HepG2 (cell line): ENCODE measurements around the gene PKIG. TPM values are rescaled to one million over a fixed set of nuclear protein-coding genes. Genes with fewer than 3 reads are reported as not detected.
A peak's percentile ranks its signal among the peaks of the same experiment; 100 is the strongest.

Source experiments
- CEBPG ChIP-seq: IDR thresholded peaks from 2 replicates; pipeline ENCODE4 v1.6.1; 2016
- MLLT10 ChIP-seq: sonication (generic); formaldehyde crosslinking; IDR thresholded peaks from 2 replicates; pipeline ENCODE4 v1.4.0; 2020; ENCODE audit warnings: missing genetic modification reagents
- NAIF1 ChIP-seq: sonication (generic); formaldehyde crosslinking; IDR thresholded peaks from 2 replicates; pipeline ENCODE4 v1.5.0; 2020; ENCODE audit warnings: mild to moderate bottlenecking, missing genetic modification reagents, borderline replicate concordance
- NCOR1 ChIP-seq: fragments of 200-600 bp; sonication (generic); IDR thresholded peaks from 2 replicates; pipeline ENCODE4 v1.7.0; 2017; ENCODE audit warnings: antibody characterized with exemption, low read length, borderline replicate concordance
- RXRB ChIP-seq: IDR thresholded peaks from 2 replicates; pipeline ENCODE4 v1.6.1; 2016; ENCODE audit warnings: borderline replicate concordance, missing genetic modification reagents, missing compliant biosample characterization
- SIN3A ChIP-seq: IDR thresholded peaks from 2 replicates; pipeline ENCODE4 v1.6.1; 2011; ENCODE audit warnings: low read depth, mild to moderate bottlenecking, control low read depth, low read length, borderline replicate concordance
- TBL1XR1 ChIP-seq: fragments of 150-350 bp; IDR thresholded peaks from 2 replicates; pipeline ENCODE4 v1.6.1; 2014; ENCODE audit warnings: borderline replicate concordance, low read length; ENCODE audit not compliant: partially characterized antibody
- TCF12 ChIP-seq, 2 experiments: fragments of 450-650 bp in 1 of 2; sonication (generic) in 1 of 2; formaldehyde crosslinking in 1 of 2; IDR thresholded peaks; 2 replicates each; pipeline versions ENCODE4 v1.6.1 to v1.8.0; 2017 to 2022; ENCODE audit warnings: antibody characterized with exemption in 1 of 2, mild to moderate bottlenecking in 1 of 2, missing genetic modification reagents in 1 of 2, moderate library complexity in 1 of 2
- ZMYM3 ChIP-seq: sonication (generic); formaldehyde crosslinking; IDR thresholded peaks from 2 replicates; pipeline ENCODE4 v1.5.1; 2020; ENCODE audit warnings: mild to moderate bottlenecking, missing genetic modification reagents
- ZNF224 ChIP-seq: sonication (generic); formaldehyde crosslinking; IDR thresholded peaks from 2 replicates; pipeline ENCODE4 v1.5.0; 2020; ENCODE audit warnings: mild to moderate bottlenecking, missing genetic modification reagents
- ZNF331 ChIP-seq: sonication (generic); formaldehyde crosslinking; IDR thresholded peaks from 2 replicates; pipeline ENCODE4 v1.4.0; 2020; ENCODE audit warnings: missing genetic modification reagents
- ZNF558 ChIP-seq: sonication (generic); formaldehyde crosslinking; IDR thresholded peaks from 2 replicates; pipeline ENCODE4 v1.9.0; 2022; ENCODE audit warnings: mild to moderate bottlenecking, missing genetic modification reagents, borderline replicate concordance
- ZNF713 ChIP-seq: sonication (generic); formaldehyde crosslinking; IDR thresholded peaks from 2 replicates; pipeline ENCODE4 v1.4.0; 2020; ENCODE audit warnings: mild to moderate bottlenecking, missing genetic modification reagents
- ZNF766 ChIP-seq: sonication (generic); formaldehyde crosslinking; IDR thresholded peaks from 2 replicates; pipeline ENCODE4 v1.5.0; 2020; ENCODE audit warnings: missing genetic modification reagents, borderline replicate concordance
- ZSCAN29 ChIP-seq: sonication (generic); formaldehyde crosslinking; conservative IDR thresholded peaks from 2 replicates; pipeline ENCODE4 v1.4.0; 2020; ENCODE audit warnings: mild to moderate bottlenecking, missing genetic modification reagents
- polyA plus RNA-seq, 8 experiments: library from polyadenylated mRNA; depleted of rRNA in 3 of 8; stranded (reverse) in 7 of 8; unstranded in 1 of 8; fragments of >200 nt; fragmentation: Illumina TruSeq in 4 of 8; extraction: Trizol in 4 of 8; gene quantifications; 2 replicates each; pipeline versions ENCODE4 v1.2.1 to v1.2.3, GENCODE V29; 2011 to 2016; ENCODE audit warnings: low read depth in 4 of 8, missing spikeins in 1 of 8, mixed read lengths in 1 of 8; ENCODE audit not compliant: insufficient read depth in 1 of 8
- total RNA-seq, 5 experiments: library from RNA; depleted of rRNA; stranded (reverse); fragments of >200 nt; fragmentation: Illumina TruSeq; extraction: Trizol; gene quantifications; 2 replicates each; pipeline ENCODE4 v1.2.3, GENCODE V29; 2016; ENCODE audit warnings: low read depth in 1 of 5
- TF ChIP-seq, protein P1 (sequence below): sonication (generic); formaldehyde crosslinking; conservative IDR thresholded peaks from 2 replicates; pipeline ENCODE4 v1.5.0; 2020; ENCODE audit warnings: missing genetic modification reagents
- TF ChIP-seq, protein P2 (sequence below): IDR thresholded peaks from 2 replicates; pipeline ENCODE4 v1.6.1; 2016; ENCODE audit warnings: low read depth, borderline replicate concordance
- TF ChIP-seq, protein P3 (sequence below): sonication (generic); formaldehyde crosslinking; IDR thresholded peaks from 2 replicates; pipeline ENCODE4 v1.5.1; 2020; ENCODE audit warnings: mild to moderate bottlenecking, missing genetic modification reagents, moderate library complexity
- TF ChIP-seq, protein P4 (sequence below): sonication (generic); formaldehyde crosslinking; IDR thresholded peaks from 2 replicates; pipeline ENCODE4 v1.8.0; 2022; ENCODE audit warnings: missing genetic modification reagents, low read depth, mild to moderate bottlenecking, borderline replicate concordance
- TF ChIP-seq, protein P5 (sequence below): sonication (generic); formaldehyde crosslinking; IDR thresholded peaks from 2 replicates; pipeline ENCODE4 v1.5.1; 2020; ENCODE audit warnings: missing genetic modification reagents, mild to moderate bottlenecking, borderline replicate concordance

The PKIG gene
- total and polyA plus RNA-seq, 2 of the 13 experiments (the other 11 are each of a cell fraction or from before 2014, with no cell fraction given) = 30.8 to 44.5 TPM

DNA sequence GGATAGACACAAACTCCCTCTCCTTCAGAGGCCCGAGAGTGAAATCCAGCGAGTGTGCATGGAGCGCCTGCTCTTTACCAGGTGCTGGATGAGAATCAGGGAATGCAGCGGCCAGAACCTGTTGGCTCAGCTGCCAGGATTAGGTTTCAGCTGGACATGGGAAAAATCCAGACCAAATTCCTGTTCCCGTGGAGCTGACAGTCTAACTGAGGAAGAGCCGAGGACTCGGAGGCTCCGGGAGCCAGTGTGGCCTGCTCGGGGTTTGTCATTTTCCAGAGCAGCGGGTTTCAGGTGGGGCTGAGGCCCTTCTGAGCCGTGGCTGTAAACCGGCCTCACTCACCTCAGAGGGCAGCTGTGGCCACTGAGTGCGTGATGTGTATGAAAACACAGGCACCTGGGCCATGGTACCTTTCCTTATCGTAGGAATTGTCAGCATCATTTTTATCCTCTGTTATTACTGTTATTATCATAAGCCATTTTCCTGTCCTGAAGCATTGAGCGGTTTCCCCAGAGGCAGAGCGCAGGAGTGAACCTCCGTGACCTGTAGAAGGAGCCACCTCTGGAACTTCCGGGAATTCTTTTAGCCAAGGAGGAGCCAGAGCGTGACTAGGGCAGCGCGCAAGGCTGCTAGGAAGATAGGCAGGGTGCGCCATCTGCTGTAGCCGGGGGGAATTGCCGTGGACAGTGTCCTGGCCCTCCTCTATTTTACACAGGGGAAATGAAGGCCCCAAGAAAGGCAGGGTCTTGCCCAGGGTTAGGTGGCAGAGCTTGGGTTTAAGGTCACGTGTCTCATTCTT, 27.3 kb downstream of the PKIG start (continued):
- TF ChIP-seq, protein P1, sequence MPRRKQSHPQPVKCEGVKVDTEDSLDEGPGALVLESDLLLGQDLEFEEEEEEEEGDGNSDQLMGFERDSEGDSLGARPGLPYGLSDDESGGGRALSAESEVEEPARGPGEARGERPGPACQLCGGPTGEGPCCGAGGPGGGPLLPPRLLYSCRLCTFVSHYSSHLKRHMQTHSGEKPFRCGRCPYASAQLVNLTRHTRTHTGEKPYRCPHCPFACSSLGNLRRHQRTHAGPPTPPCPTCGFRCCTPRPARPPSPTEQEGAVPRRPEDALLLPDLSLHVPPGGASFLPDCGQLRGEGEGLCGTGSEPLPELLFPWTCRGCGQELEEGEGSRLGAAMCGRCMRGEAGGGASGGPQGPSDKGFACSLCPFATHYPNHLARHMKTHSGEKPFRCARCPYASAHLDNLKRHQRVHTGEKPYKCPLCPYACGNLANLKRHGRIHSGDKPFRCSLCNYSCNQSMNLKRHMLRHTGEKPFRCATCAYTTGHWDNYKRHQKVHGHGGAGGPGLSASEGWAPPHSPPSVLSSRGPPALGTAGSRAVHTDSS (CRISPR knock-in tag) = no peak
- TF ChIP-seq ZMYM3 (CRISPR knock-in tag) (no peak; the same call in 1 of the 2 replicates), ZNF558 (CRISPR knock-in tag) (no peak), CEBPG (CRISPR knock-in tag) (peak; percentile 59; the same call in 1 of the 2 replicates), TCF12 (IDR thresholded peaks at IDR 0.05) (no peak), TCF12 (CRISPR knock-in tag; IDR thresholded peaks at IDR 0.05) (no peak), RXRB (CRISPR knock-in tag) (peak; percentile 93), MLLT10 (no peak), ZNF766 (CRISPR knock-in tag) (peak; percentile 82), NCOR1 (no peak; the same call in 1 of the 2 replicates), ZNF713 (no peak), ZNF331 (CRISPR knock-in tag) (peak; percentile 90), NAIF1 (CRISPR knock-in tag) (peak; percentile 57; the same call in 1 of the 2 replicates), TBL1XR1 (peak; percentile 23), SIN3A (peak; percentile 93), ZNF224 (CRISPR knock-in tag) (peak; percentile 85; the same call in 1 of the 2 replicates), ZSCAN29 (CRISPR knock-in tag) (peak; percentile 87)
- TF ChIP-seq, protein P2, sequence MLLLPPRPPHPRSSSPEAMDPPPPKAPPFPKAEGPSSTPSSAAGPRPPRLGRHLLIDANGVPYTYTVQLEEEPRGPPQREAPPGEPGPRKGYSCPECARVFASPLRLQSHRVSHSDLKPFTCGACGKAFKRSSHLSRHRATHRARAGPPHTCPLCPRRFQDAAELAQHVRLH (CRISPR knock-in tag) = peak; percentile 91
- TF ChIP-seq, protein P3, sequence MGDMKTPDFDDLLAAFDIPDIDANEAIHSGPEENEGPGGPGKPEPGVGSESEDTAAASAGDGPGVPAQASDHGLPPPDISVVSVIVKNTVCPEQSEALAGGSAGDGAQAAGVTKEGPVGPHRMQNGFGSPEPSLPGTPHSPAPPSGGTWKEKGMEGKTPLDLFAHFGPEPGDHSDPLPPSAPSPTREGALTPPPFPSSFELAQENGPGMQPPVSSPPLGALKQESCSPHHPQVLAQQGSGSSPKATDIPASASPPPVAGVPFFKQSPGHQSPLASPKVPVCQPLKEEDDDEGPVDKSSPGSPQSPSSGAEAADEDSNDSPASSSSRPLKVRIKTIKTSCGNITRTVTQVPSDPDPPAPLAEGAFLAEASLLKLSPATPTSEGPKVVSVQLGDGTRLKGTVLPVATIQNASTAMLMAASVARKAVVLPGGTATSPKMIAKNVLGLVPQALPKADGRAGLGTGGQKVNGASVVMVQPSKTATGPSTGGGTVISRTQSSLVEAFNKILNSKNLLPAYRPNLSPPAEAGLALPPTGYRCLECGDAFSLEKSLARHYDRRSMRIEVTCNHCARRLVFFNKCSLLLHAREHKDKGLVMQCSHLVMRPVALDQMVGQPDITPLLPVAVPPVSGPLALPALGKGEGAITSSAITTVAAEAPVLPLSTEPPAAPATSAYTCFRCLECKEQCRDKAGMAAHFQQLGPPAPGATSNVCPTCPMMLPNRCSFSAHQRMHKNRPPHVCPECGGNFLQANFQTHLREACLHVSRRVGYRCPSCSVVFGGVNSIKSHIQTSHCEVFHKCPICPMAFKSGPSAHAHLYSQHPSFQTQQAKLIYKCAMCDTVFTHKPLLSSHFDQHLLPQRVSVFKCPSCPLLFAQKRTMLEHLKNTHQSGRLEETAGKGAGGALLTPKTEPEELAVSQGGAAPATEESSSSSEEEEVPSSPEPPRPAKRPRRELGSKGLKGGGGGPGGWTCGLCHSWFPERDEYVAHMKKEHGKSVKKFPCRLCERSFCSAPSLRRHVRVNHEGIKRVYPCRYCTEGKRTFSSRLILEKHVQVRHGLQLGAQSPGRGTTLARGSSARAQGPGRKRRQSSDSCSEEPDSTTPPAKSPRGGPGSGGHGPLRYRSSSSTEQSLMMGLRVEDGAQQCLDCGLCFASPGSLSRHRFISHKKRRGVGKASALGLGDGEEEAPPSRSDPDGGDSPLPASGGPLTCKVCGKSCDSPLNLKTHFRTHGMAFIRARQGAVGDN (CRISPR knock-in tag) = peak; percentile 92
- TF ChIP-seq, protein P4, sequence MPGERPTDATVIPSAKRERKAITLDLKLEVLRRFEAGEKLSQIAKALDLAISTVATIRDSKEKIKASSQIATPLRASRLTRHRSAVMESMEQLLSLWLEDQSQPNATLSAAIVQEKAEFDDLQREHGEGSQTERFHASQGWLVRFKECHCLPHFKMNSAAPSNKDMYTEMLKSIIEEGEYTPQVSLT (CRISPR knock-in tag) = no peak
- TF ChIP-seq, protein P5, sequence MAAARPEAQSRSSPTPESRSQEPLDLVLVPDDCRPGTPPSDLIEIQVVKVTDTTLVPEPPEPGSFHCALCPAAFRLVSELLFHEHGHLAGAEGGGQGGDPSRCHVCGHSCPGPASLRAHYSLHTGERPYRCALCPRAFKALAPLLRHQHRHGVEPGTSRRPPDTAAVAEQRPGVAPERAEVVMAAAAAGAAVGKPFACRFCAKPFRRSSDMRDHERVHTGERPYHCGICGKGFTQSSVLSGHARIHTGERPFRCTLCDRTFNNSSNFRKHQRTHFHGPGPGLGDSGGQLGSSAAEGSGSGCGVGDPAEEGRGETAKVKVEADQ (CRISPR knock-in tag) = peak; percentile 97
